WTC11 (cell line): Measurements from ENCODE around the gene SLC25A38. TPM values are rescaled to one million over a fixed set of nuclear protein-coding genes. Genes with fewer than 3 reads are reported as not detected.

ENCODE experiments used
- ATAC-seq: fragments of 200-7000 bp; cut with Tn5 transposase; 2 replicates; pipeline ENCODE4 v1.10.0; 2021; ENCODE audit warnings: mild to moderate bottlenecking, moderate library complexity
- CTCF ChIA-PET: fragments of 300-600 bp; sonication (Branson Sonifier 250); formaldehyde crosslinking; loops from one replicate; lab custom pipeline; 2021; ENCODE audit warnings: antibody characterized with exemption; lab: Charles Lee
- POLR2A ChIA-PET: fragments of 350-600 bp; sonication (Branson Sonifier 250); formaldehyde crosslinking; loops from one replicate; lab custom pipeline; 2021; ENCODE audit warnings: antibody characterized with exemption; lab: Charles Lee
- DNase-seq: peaks from one replicate; pipeline ENCODE4 v3.0.0; 2021; ENCODE audit warnings: low spot score
- H3K27ac Mint-ChIP-seq: 2 replicates; pipeline ENCODE4 v1.8.0; 2021; ENCODE audit warnings: mixed read lengths
- H3K27me3 Mint-ChIP-seq: 2 replicates; pipeline ENCODE4 v1.8.0; 2021; ENCODE audit warnings: low read depth, mild to moderate bottlenecking, moderate library complexity, mixed read lengths
- H3K36me3 Mint-ChIP-seq: 2 replicates; pipeline ENCODE4 v1.8.0; 2021; ENCODE audit warnings: mixed read lengths
- H3K4me1 Mint-ChIP-seq: 2 replicates; pipeline ENCODE4 v1.8.0; 2022; ENCODE audit warnings: mixed read lengths
- H3K4me3 Mint-ChIP-seq: 2 replicates; pipeline ENCODE4 v1.8.0; 2021; ENCODE audit warnings: mild to moderate bottlenecking, moderate library complexity, mixed read lengths
- H3K9me3 Mint-ChIP-seq: 2 replicates; pipeline ENCODE4 v1.8.0; 2021; ENCODE audit warnings: mixed read lengths
- AFF4 ChIP-seq: sonication (generic); formaldehyde crosslinking; IDR thresholded peaks from 2 replicates; pipeline ENCODE4 v1.8.1; 2023; ENCODE audit warnings: mild to moderate bottlenecking, missing genetic modification reagents, borderline replicate concordance
- E2F4 ChIP-seq: sonication (generic); formaldehyde crosslinking; IDR thresholded peaks from 2 replicates; pipeline ENCODE4 v1.8.1; 2022; ENCODE audit warnings: low read depth, mild to moderate bottlenecking, moderate library complexity, missing genetic modification reagents, borderline replicate concordance
- ELF4 ChIP-seq: sonication (generic); formaldehyde crosslinking; IDR thresholded peaks from 2 replicates; pipeline ENCODE4 v1.8.1; 2022; ENCODE audit warnings: low read depth, mild to moderate bottlenecking, moderate library complexity, missing genetic modification reagents
- EMX1 ChIP-seq: fragments of 250-450 bp; sonication (Bioruptor Pico); IDR thresholded peaks from 2 replicates; pipeline ENCODE4 v1.8.0; 2021; ENCODE audit warnings: mild to moderate bottlenecking
- ESRRA ChIP-seq: sonication (generic); formaldehyde crosslinking; IDR thresholded peaks from 2 replicates; pipeline ENCODE4 v1.8.1; 2022; ENCODE audit warnings: mild to moderate bottlenecking, missing genetic modification reagents, borderline replicate concordance
- FOXP1 ChIP-seq: sonication (generic); formaldehyde crosslinking; IDR thresholded peaks from 2 replicates; pipeline ENCODE4 v1.8.0; 2022; ENCODE audit warnings: missing genetic modification reagents, mild to moderate bottlenecking, moderate library complexity, borderline replicate concordance
- GABPB1 ChIP-seq: sonication (generic); formaldehyde crosslinking; IDR thresholded peaks from 2 replicates; pipeline ENCODE4 v1.8.1; 2023; ENCODE audit warnings: mild to moderate bottlenecking, missing genetic modification reagents
- HMGA2 ChIP-seq: fragments of 250-450 bp; sonication (Bioruptor Pico); IDR thresholded peaks from 2 replicates; pipeline ENCODE4 v1.4.0; 2021; ENCODE audit warnings: mild to moderate bottlenecking, moderate library complexity
- MYBL2 ChIP-seq: sonication (generic); formaldehyde crosslinking; IDR thresholded peaks from 2 replicates; pipeline ENCODE4 v1.8.1; 2023; ENCODE audit warnings: mild to moderate bottlenecking, moderate library complexity, missing genetic modification reagents
- NFE2L1 ChIP-seq: sonication (generic); formaldehyde crosslinking; IDR thresholded peaks from 2 replicates; pipeline ENCODE4 v1.8.1; 2023; ENCODE audit warnings: missing genetic modification reagents
- NR1H2 ChIP-seq: sonication (generic); formaldehyde crosslinking; IDR thresholded peaks from 2 replicates; pipeline ENCODE4 v1.9.0; 2021; ENCODE audit warnings: mild to moderate bottlenecking, moderate library complexity, missing genetic modification reagents
- OVOL2 ChIP-seq: fragments of 250-450 bp; sonication (Bioruptor Pico); IDR thresholded peaks from 2 replicates; pipeline ENCODE4 v1.9.0; 2021; ENCODE audit warnings: mild to moderate bottlenecking, borderline replicate concordance
- SMAD3 ChIP-seq: sonication (generic); formaldehyde crosslinking; IDR thresholded peaks from 2 replicates; pipeline ENCODE4 v1.8.0; 2022; ENCODE audit warnings: missing genetic modification reagents, mild to moderate bottlenecking, borderline replicate concordance
- SMAD4 ChIP-seq: sonication (generic); formaldehyde crosslinking; IDR thresholded peaks from 2 replicates; pipeline ENCODE4 v1.8.0; 2022; ENCODE audit warnings: mild to moderate bottlenecking, missing genetic modification reagents
- TCF7 ChIP-seq: sonication (generic); formaldehyde crosslinking; IDR thresholded peaks from 2 replicates; pipeline ENCODE4 v1.8.0; 2022; ENCODE audit warnings: mild to moderate bottlenecking, low read depth, missing genetic modification reagents, moderate library complexity
- ZBTB43 ChIP-seq: sonication (generic); formaldehyde crosslinking; IDR thresholded peaks from 2 replicates; pipeline ENCODE4 v1.8.1; 2023; ENCODE audit warnings: mild to moderate bottlenecking, missing genetic modification reagents
- ZMAT4 ChIP-seq: fragments of 250-450 bp; sonication (Bioruptor Pico); IDR thresholded peaks from 2 replicates; pipeline ENCODE4 v1.9.0; 2021; ENCODE audit warnings: mild to moderate bottlenecking
- ZNF423 ChIP-seq: fragments of 250-450 bp; sonication (Bioruptor Pico); IDR thresholded peaks from 2 replicates; pipeline ENCODE4 v2.1.2; 2022; ENCODE audit warnings: mild to moderate bottlenecking, moderate library complexity
- total RNA-seq: library from RNA; stranded (reverse); gene quantifications from 3 replicates; pipeline ENCODE4 v1.2.3, GENCODE V29; 2021
- TF ChIP-seq, protein P1 (sequence below): sonication (generic); formaldehyde crosslinking; IDR thresholded peaks from 2 replicates; pipeline ENCODE4 v1.8.0; 2022; ENCODE audit warnings: mild to moderate bottlenecking, missing genetic modification reagents
- TF ChIP-seq, protein P2 (sequence below): sonication (generic); formaldehyde crosslinking; IDR thresholded peaks from 2 replicates; pipeline ENCODE4 v1.8.1; 2022; ENCODE audit warnings: mild to moderate bottlenecking, missing genetic modification reagents, moderate library complexity, borderline replicate concordance
- TF ChIP-seq, protein P3 (sequence below): fragments of 250-450 bp; sonication (Bioruptor Pico); IDR thresholded peaks from 2 replicates; pipeline ENCODE4 v1.8.0; 2021; ENCODE audit warnings: mild to moderate bottlenecking
- TF ChIP-seq, protein P4 (sequence below): fragments of 200-600 bp; IDR thresholded peaks from 2 replicates; pipeline ENCODE4 v1.8.0; 2022; ENCODE audit warnings: antibody characterized with exemption

The SLC25A38 gene
- total RNA-seq, 1 experiment from 2014 or later = 34.9 TPM

- H3K36me3 Mint-ChIP-seq = no peaks in the 10 kb centered on the region
- H3K9me3 Mint-ChIP-seq = no peaks in the 10 kb centered on the region
- POLR2A ChIA-PET = no interaction called here
- H3K27me3 Mint-ChIP-seq = no peaks in the 10 kb centered on the region
- ATAC-seq = no peak
- no peak overlapping the region for H3K4me3 Mint-ChIP-seq
- H3K27ac Mint-ChIP-seq = no peak overlapping the region
- TF ChIP-seq OVOL2 = no peak
- no peak for TF ChIP-seq AFF4 (CRISPR knock-in tag)
- no peak for TF ChIP-seq SMAD3 (CRISPR knock-in tag)
- TF ChIP-seq, protein P1, sequence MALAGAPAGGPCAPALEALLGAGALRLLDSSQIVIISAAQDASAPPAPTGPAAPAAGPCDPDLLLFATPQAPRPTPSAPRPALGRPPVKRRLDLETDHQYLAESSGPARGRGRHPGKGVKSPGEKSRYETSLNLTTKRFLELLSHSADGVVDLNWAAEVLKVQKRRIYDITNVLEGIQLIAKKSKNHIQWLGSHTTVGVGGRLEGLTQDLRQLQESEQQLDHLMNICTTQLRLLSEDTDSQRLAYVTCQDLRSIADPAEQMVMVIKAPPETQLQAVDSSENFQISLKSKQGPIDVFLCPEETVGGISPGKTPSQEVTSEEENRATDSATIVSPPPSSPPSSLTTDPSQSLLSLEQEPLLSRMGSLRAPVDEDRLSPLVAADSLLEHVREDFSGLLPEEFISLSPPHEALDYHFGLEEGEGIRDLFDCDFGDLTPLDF = no peak
- TF ChIP-seq E2F4 (CRISPR knock-in tag) = no peak
- TF ChIP-seq HMGA2 (CRISPR knock-in tag) = no peak
- TF ChIP-seq, protein P2, sequence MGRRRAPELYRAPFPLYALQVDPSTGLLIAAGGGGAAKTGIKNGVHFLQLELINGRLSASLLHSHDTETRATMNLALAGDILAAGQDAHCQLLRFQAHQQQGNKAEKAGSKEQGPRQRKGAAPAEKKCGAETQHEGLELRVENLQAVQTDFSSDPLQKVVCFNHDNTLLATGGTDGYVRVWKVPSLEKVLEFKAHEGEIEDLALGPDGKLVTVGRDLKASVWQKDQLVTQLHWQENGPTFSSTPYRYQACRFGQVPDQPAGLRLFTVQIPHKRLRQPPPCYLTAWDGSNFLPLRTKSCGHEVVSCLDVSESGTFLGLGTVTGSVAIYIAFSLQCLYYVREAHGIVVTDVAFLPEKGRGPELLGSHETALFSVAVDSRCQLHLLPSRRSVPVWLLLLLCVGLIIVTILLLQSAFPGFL (CRISPR knock-in tag) = no peak
- TF ChIP-seq FOXP1 = no peak
- TF ChIP-seq MYBL2 = no peak
- no peak for TF ChIP-seq ZNF423 (CRISPR knock-in tag)
- no peak for TF ChIP-seq GABPB1 (CRISPR knock-in tag)
- no peak for TF ChIP-seq NFE2L1 (CRISPR knock-in tag)
- TF ChIP-seq, all 79 proteins: peak for 0
- H3K4me1 Mint-ChIP-seq = peaks cover 28% of the 10 kb centered on the region
- CTCF ChIA-PET = interaction anchor here (1.3 to 1.8 kb wide), 2 partner anchors 35 to 55 kb away, joined by 4 to 5 read pairs; no protein-coding TSS in a partner anchor
- no peak for DNase-seq
Measured at GRCh38 chr3:39343076-39343717, 40.0 kb upstream of the SLC25A38 start.

- no peaks in the 10 kb centered on the region for H3K9me3 Mint-ChIP-seq
- no peaks in the 10 kb centered on the region for H3K27me3 Mint-ChIP-seq
- no peaks in the 10 kb centered on the region for H3K36me3 Mint-ChIP-seq
- H3K27ac Mint-ChIP-seq = no peak overlapping the region
- ATAC-seq (no peak), DNase-seq (no peak)
- no peak overlapping the region for H3K4me3 Mint-ChIP-seq
- ChIA-PET CTCF (interaction anchor here (1.8 kb wide), 1 partner anchor 34 kb away, joined by 4 read pairs; no protein-coding TSS in a partner anchor), POLR2A (no interaction called here)
- H3K4me1 Mint-ChIP-seq = peaks cover 30% of the 10 kb centered on the region
- no peak for TF ChIP-seq ELF4 (CRISPR knock-in tag)
- TF ChIP-seq, protein P3, sequence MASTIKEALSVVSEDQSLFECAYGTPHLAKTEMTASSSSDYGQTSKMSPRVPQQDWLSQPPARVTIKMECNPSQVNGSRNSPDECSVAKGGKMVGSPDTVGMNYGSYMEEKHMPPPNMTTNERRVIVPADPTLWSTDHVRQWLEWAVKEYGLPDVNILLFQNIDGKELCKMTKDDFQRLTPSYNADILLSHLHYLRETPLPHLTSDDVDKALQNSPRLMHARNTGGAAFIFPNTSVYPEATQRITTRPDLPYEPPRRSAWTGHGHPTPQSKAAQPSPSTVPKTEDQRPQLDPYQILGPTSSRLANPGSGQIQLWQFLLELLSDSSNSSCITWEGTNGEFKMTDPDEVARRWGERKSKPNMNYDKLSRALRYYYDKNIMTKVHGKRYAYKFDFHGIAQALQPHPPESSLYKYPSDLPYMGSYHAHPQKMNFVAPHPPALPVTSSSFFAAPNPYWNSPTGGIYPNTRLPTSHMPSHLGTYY = no peak
- TF ChIP-seq, protein P2 (CRISPR knock-in tag) = no peak
- no peak for TF ChIP-seq ZMAT4 (CRISPR knock-in tag)
- no peak for TF ChIP-seq SMAD4 (CRISPR knock-in tag)
- no peak for TF ChIP-seq TCF7 (CRISPR knock-in tag)
- no peak for TF ChIP-seq EMX1 (CRISPR knock-in tag)
- TF ChIP-seq, protein P4, sequence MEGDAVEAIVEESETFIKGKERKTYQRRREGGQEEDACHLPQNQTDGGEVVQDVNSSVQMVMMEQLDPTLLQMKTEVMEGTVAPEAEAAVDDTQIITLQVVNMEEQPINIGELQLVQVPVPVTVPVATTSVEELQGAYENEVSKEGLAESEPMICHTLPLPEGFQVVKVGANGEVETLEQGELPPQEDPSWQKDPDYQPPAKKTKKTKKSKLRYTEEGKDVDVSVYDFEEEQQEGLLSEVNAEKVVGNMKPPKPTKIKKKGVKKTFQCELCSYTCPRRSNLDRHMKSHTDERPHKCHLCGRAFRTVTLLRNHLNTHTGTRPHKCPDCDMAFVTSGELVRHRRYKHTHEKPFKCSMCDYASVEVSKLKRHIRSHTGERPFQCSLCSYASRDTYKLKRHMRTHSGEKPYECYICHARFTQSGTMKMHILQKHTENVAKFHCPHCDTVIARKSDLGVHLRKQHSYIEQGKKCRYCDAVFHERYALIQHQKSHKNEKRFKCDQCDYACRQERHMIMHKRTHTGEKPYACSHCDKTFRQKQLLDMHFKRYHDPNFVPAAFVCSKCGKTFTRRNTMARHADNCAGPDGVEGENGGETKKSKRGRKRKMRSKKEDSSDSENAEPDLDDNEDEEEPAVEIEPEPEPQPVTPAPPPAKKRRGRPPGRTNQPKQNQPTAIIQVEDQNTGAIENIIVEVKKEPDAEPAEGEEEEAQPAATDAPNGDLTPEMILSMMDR = no peak
- TF ChIP-seq NR1H2 (CRISPR knock-in tag) = no peak
- no peak for TF ChIP-seq ZBTB43
- TF ChIP-seq ESRRA (CRISPR knock-in tag) = no peak
Measured at GRCh38 chr3:39343760-39344159, 39.4 kb upstream of the SLC25A38 start.
